ENCODE measurements around the gene PRDX2. TPM values are rescaled to one million over a fixed set of nuclear protein-coding genes. Genes with fewer than 3 reads are reported as not detected.

Gene PRDX2
- total and polyA plus RNA-seq, 12 donors: 235 to 827 (median 744) TPM

DNA sequence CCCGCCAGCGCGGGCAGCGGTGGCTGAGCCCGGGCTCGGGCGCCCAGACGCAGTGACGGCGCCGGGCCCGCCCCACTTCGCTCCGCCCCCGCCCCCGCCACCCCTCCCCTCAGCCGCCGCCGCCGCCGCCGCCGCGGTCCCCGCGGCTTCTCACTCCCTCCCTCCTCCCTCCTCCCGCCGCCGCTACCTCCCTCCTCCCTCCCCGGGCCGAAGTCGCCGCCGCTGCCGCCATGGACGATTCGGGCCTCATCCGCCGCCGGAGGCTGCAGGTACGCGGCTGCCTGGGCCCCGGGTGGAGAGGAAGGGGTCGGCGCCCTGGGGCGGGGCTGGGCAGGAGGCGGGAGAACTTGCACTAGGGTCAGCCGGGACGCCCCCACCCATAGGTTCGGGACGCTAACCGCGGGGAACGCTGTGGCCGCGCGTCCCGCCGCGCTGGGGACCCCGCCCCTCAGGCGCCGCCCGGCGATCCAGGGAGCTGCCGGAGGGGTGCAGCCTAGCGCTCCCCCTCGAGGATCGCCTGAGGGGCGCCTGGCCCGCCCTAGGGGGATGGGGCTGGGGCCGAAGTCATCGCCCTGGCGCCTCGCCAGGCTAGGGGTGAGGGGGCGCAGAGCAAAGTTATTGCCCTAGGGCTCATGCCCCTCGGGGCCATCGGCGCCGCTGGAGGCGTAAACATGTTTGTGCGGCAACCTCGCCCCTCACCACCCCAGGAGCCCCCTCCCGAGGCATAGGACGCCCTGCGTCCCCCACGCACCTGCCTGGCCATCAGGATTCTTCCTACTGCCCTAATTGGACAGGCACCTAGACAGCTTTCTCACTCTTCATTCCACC is 32.4 kb upstream of the PRDX2 start:
- intact Hi-C loops (cut with DNase I): no loop called here
- Histone ChIP-seq H3K4me3 (peak overlapping the region in 9 of 10 donors; percentile 29 to 53 (median 43)), H3K9me3 (no peaks in the 10 kb centered on the region), H3K4me1 (peaks cover 4 to 35% (median 17%) of the 10 kb centered on the region in 9 donors), H3K36me3 (no peaks in the 10 kb centered on the region), H3K27me3 (peaks cover 33 to 100% (median 96%) of the 10 kb centered on the region in 7 donors), H3K27ac (no peak overlapping the region)
- peak in 1 of 2 donors; percentile 22 for DNase-seq
- ATAC-seq: peak in 1 of 8 donors; percentile 4
- 1% methylated on average over 50 to 84 of the region's 87 CpGs for WGBS, 2 donors
- TF ChIP-seq, protein P1, sequence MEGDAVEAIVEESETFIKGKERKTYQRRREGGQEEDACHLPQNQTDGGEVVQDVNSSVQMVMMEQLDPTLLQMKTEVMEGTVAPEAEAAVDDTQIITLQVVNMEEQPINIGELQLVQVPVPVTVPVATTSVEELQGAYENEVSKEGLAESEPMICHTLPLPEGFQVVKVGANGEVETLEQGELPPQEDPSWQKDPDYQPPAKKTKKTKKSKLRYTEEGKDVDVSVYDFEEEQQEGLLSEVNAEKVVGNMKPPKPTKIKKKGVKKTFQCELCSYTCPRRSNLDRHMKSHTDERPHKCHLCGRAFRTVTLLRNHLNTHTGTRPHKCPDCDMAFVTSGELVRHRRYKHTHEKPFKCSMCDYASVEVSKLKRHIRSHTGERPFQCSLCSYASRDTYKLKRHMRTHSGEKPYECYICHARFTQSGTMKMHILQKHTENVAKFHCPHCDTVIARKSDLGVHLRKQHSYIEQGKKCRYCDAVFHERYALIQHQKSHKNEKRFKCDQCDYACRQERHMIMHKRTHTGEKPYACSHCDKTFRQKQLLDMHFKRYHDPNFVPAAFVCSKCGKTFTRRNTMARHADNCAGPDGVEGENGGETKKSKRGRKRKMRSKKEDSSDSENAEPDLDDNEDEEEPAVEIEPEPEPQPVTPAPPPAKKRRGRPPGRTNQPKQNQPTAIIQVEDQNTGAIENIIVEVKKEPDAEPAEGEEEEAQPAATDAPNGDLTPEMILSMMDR (IDR thresholded peaks at IDR 0.05): no peak

DNA sequence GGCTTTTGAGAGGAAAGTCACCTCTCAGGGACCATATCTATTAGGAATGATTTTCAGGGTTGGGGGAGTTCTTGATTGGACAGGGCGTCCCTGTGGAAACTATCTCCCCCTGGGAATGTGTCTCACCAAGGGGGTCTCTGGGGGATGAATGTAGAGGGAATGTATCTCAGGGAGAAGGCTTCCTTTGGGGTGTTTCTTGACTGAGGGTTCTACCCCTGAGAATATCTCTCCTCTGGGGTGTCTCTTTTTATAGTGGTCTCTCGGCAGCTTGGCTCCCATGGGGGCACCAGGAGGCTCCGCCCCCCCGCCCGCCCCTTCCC is 31.8 kb upstream of the PRDX2 start:
- WGBS, 2 donors: 0 to 1% methylated on average over 5 of the region's 5 CpGs

DNA sequence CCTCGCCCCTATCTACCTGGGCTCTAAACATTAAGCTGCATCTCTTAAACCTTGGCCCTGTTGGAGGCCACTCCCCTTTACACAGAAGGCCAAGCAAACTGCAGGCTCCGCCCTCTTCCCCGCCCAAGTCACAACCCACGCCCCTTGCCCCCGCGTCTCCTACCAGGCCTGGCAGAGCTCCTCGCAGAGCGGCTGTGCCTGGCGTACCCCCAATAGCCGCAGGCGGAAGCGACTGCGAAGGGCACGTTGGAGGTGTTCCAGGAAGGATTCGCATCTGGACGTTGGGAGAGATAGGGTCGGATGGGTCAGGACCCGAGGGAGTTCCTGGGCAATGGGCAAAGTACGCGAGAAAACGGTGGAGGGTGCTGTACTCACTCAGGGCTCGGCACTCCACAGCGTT is 26.9 kb upstream of the PRDX2 start:
- H3K4me3 ChIP-seq: no peak overlapping the region
- WGBS, 2 donors: 5 to 6% methylated on average over 23 of the region's 23 CpGs
- H3K27me3 ChIP-seq: peaks cover 12 to 98% (median 96%) of the 10 kb centered on the region in 7 donors
- no peak for DNase-seq
- intact Hi-C loops (cut with DNase I): no loop called here
- ATAC-seq: no peak
- no peak overlapping the region for H3K27ac ChIP-seq
- TF ChIP-seq, protein P1 (IDR thresholded peaks at IDR 0.05): no peak
- H3K4me1 ChIP-seq: peaks cover 0 to 18% (median 5%) of the 10 kb centered on the region in 9 donors
- no peaks in the 10 kb centered on the region for H3K36me3 ChIP-seq
- H3K9me3 ChIP-seq: no peaks in the 10 kb centered on the region

More for the DNA sequence above, 31.8 kb upstream of the PRDX2 start:
- intact Hi-C loops (cut with DNase I): no loop called here
- no peak for DNase-seq
- Histone ChIP-seq H3K4me3 (peak overlapping the region in 7 of 10 donors; percentile 29 to 51 (median 42)), H3K9me3 (no peaks in the 10 kb centered on the region), H3K36me3 (no peaks in the 10 kb centered on the region), H3K4me1 (peaks cover 4 to 30% (median 12%) of the 10 kb centered on the region in 9 donors), H3K27ac (no peak overlapping the region), H3K27me3 (peaks cover 29 to 100% (median 96%) of the 10 kb centered on the region in 7 donors)
- ATAC-seq: no peak
- TF ChIP-seq, protein P1 (IDR thresholded peaks at IDR 0.05): no peak

DNA sequence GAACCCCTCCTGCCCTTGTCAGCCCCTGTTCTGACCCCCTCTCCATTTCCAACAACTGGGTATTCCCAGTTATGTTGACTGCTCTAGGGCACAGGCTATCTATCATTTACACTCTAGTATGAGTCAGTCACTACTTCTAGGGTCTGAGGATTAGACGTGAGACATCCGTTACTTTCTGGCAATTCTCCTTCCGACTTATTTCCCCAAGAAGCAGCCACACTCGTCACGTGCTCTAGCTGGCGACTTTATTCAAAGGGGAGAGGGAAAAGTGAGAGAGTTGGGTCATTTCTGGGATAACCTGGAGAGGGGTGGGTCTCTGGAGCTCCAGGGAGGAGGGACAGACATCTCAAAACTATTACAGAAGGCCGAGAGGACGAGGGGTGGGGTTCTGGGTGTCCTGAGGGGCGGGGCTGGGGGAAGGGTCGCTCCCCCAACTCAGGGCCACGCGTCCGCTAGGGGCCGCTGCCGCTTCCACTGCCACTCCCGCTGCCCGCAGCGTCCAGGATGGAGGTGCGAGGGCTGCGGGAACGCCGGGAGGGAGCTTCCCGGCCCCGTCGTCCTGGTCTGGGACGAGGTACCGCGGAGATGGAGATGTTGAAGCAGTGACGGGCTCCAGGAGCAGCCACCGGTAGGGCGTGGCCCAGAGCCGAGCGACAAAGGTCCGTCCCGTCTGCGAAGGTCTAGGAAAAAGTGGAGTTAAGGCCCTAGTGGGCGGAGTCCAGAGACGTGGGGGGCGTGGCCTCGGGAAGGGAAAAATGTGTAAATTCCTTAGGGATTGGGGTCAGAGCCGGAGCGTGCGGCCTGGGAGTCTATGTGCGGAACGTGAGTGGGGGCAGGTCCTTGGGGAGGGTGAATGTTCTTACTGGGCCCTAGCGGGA is 23.9 kb upstream of the PRDX2 start:
- intact Hi-C loops (cut with DNase I): no loop called here
- WGBS, 2 donors: 5 to 7% methylated on average over 46 of the region's 46 CpGs
- Histone ChIP-seq H3K4me1 (peaks cover 0 to 6% (median 0%) of the 10 kb centered on the region in 9 donors), H3K36me3 (no peaks in the 10 kb centered on the region), H3K27ac (no peak overlapping the region), H3K27me3 (peaks cover 0 to 80% (median 71%) of the 10 kb centered on the region in 7 donors), H3K4me3 (no peak overlapping the region), H3K9me3 (peaks cover 0 to 8% (median 0%) of the 10 kb centered on the region in 11 donors)
- no peak for DNase-seq
- ATAC-seq: peak in 2 of 8 donors; percentile 40 to 49
- TF ChIP-seq, protein P1 (IDR thresholded peaks at IDR 0.05): peak in 7 of 9 donors; percentile 24 to 44 (median 32)
